BE2C (cell line): ENCODE data around the gene PPP2R5C.

Experiments used
- DNase-seq: peaks from one replicate; pipeline ENCODE4 v3.0.0-alpha.2; 2020
- H3K27me3 ChIP-seq: fragments of 250-450 bp; sonication (Bioruptor Pico); 2 replicates; pipeline ENCODE4 v1.5.1; 2020; ENCODE audit warnings: mild to moderate bottlenecking
- H3K36me3 ChIP-seq: fragments of 250-450 bp; sonication (Bioruptor Pico); 2 replicates; pipeline ENCODE4 v1.5.1; 2020; ENCODE audit warnings: mild to moderate bottlenecking
- H3K4me1 ChIP-seq: fragments of 250-450 bp; sonication (Bioruptor Pico); 2 replicates; pipeline ENCODE4 v1.5.1; 2020
- H3K4me3 ChIP-seq: 2 replicates; pipeline ENCODE4 v1.5.1; 2011; ENCODE audit warnings: low read depth, low read length
- H3K9me3 ChIP-seq: fragments of 250-450 bp; sonication (Bioruptor Pico); 2 replicates; pipeline ENCODE4 v1.5.1; 2020
- CTCF ChIP-seq: IDR thresholded peaks from 2 replicates; pipeline ENCODE4 v1.5.1; 2012; ENCODE audit warnings: mild to moderate bottlenecking, low read depth, low read length

Gene PPP2R5C

GRCh38 chr14:101776344-101776743 lies 14.8 kb downstream of the PPP2R5C start:
- peaks cover 9% of the 10 kb centered on the region for H3K4me1 ChIP-seq
- H3K27me3 ChIP-seq: no peaks in the 10 kb centered on the region
- H3K36me3 ChIP-seq: no peaks in the 10 kb centered on the region
- no peak overlapping the region for H3K4me3 ChIP-seq
- H3K9me3 ChIP-seq: no peaks in the 10 kb centered on the region; the same call in 1 of the 2 replicates
- TF ChIP-seq CTCF: no peak
- no peak for DNase-seq

GRCh38 chr14:101780390-101780789 lies 18.9 kb downstream of the PPP2R5C start:
- H3K4me1 ChIP-seq: no peaks in the 10 kb centered on the region
- DNase-seq: no peak
- no peak overlapping the region for H3K4me3 ChIP-seq
- H3K36me3 ChIP-seq: no peaks in the 10 kb centered on the region
- no peaks in the 10 kb centered on the region; the same call in 1 of the 2 replicates for H3K9me3 ChIP-seq
- H3K27me3 ChIP-seq: no peaks in the 10 kb centered on the region
- no peak for TF ChIP-seq CTCF

- H3K4me3 ChIP-seq: no peak overlapping the region
- no peak for DNase-seq
- no peak for TF ChIP-seq CTCF
- no peaks in the 10 kb centered on the region; the same call in 1 of the 2 replicates for H3K9me3 ChIP-seq
- no peaks in the 10 kb centered on the region for H3K27me3 ChIP-seq
- no peaks in the 10 kb centered on the region for H3K4me1 ChIP-seq
- no peaks in the 10 kb centered on the region for H3K36me3 ChIP-seq
Measured at GRCh38 chr14:101780887-101781239, 19.4 kb downstream of the PPP2R5C start.

- Histone ChIP-seq H3K4me1 (no peaks in the 10 kb centered on the region), H3K9me3 (no peaks in the 10 kb centered on the region; the same call in 1 of the 2 replicates), H3K4me3 (no peak overlapping the region), H3K36me3 (no peaks in the 10 kb centered on the region), H3K27me3 (no peaks in the 10 kb centered on the region)
- DNase-seq: no peak
- no peak for TF ChIP-seq CTCF
Measured at GRCh38 chr14:101781240-101782061, 19.9 kb downstream of the PPP2R5C start.

GRCh38 chr14:101783260-101784016 lies 21.9 kb downstream of the PPP2R5C start:
- H3K4me3 ChIP-seq: no peak overlapping the region
- H3K9me3 ChIP-seq: no peaks in the 10 kb centered on the region
- no peak for DNase-seq
- H3K36me3 ChIP-seq: no peaks in the 10 kb centered on the region
- no peaks in the 10 kb centered on the region for H3K4me1 ChIP-seq
- no peak for TF ChIP-seq CTCF
- no peaks in the 10 kb centered on the region for H3K27me3 ChIP-seq

- no peak for TF ChIP-seq CTCF
- Histone ChIP-seq H3K36me3 (no peaks in the 10 kb centered on the region), H3K4me1 (peaks cover 8% of the 10 kb centered on the region), H3K27me3 (no peaks in the 10 kb centered on the region), H3K4me3 (no peak overlapping the region), H3K9me3 (no peaks in the 10 kb centered on the region)
- DNase-seq: no peak
Measured at GRCh38 chr14:101784631-101785030, 23.1 kb downstream of the PPP2R5C start.
